AG04449 (cell line): Measurements from ENCODE around the gene URAD.

Source experiments
- CTCF ChIA-PET: fragments of 350-600 bp; formaldehyde crosslinking; extraction: SDS; loops from one replicate; lab custom pipeline; 2021; ENCODE audit warnings: antibody characterized with exemption; lab: Yijun Ruan, JAX
- POLR2A ChIA-PET: fragments of 400-600, 350-600 bp; formaldehyde crosslinking; extraction: SDS; loops from one replicate; lab custom pipeline; 2020; ENCODE audit warnings: antibody characterized with exemption, inconsistent platforms; lab: Yijun Ruan, JAX
- DNase-seq: peaks from one replicate; pipeline ENCODE4 v3.0.0-alpha.2; 2010; ENCODE audit warnings: low read depth, low spot score
- H3K4me3 ChIP-seq: 2 replicates; pipeline ENCODE4 v1.5.1; 2011; ENCODE audit warnings: low read depth, mild to moderate bottlenecking, control low read depth, low read length
- CTCF ChIP-seq: IDR thresholded peaks from one replicate; pipeline ENCODE4 v1.5.1; 2011; ENCODE audit warnings: mild to moderate bottlenecking, moderate library complexity, low read length, control low read depth, inconsistent platforms; ENCODE audit not compliant: insufficient read depth; ENCODE audit errors: missing control alignments

The URAD gene

GRCh38 chr13:27978301-27978968, 10.1 kb downstream of the URAD start:
- CTCF ChIA-PET, result interaction anchor here (0.8 to 4.5 kb wide), 3 partner anchors 19 to 616 kb away, joined by 4 to 22 read pairs (median 17); no protein-coding TSS in a partner anchor
- no peak for TF ChIP-seq CTCF
- POLR2A ChIA-PET, result no interaction called here
- no peak for DNase-seq
- H3K4me3 ChIP-seq, result no peak overlapping the region

- H3K4me3 ChIP-seq, result no peak overlapping the region
- ChIA-PET POLR2A (no interaction called here), CTCF (interaction anchor here (0.8 to 4.5 kb wide), 5 partner anchors 19 to 615 kb away, joined by 3 to 22 read pairs (median 15); no protein-coding TSS in a partner anchor)
- no peak for DNase-seq
- TF ChIP-seq CTCF, result no peak
Observed at GRCh38 chr13:27977476-27978300, 10.8 kb downstream of the URAD start.

GRCh38 chr13:27976362-27977091, 12.0 kb downstream of the URAD start:
- ChIA-PET POLR2A (no interaction called here), CTCF (interaction anchor here (1.0 to 4.5 kb wide), 7 partner anchors 8 to 616 kb away, joined by 3 to 26 read pairs (median 15); no protein-coding TSS in a partner anchor)
- H3K4me3 ChIP-seq, result no peak overlapping the region
- TF ChIP-seq CTCF, result no peak
- no peak for DNase-seq

GRCh38 chr13:27975564-27976361, 12.7 kb downstream of the URAD start:
- no peak for DNase-seq
- no peak for TF ChIP-seq CTCF
- ChIA-PET CTCF (interaction anchor here (0.9 to 4.5 kb wide), 8 partner anchors 9 to 615 kb away, joined by 3 to 26 read pairs (median 12); no protein-coding TSS in a partner anchor), POLR2A (interaction anchor here (0.6 kb wide), 1 partner anchor 11 kb away, joined by 3 read pairs; no protein-coding TSS in a partner anchor)
- no peak overlapping the region for H3K4me3 ChIP-seq

GRCh38 chr13:27973961-27974662, 14.4 kb downstream of the URAD start:
- CTCF ChIA-PET, result interaction anchor here (0.6 to 3.4 kb wide), 5 partner anchors 10 to 1028 kb away, joined by 3 to 26 read pairs (median 3); no protein-coding TSS in a partner anchor
- TF ChIP-seq CTCF, result no peak
- H3K4me3 ChIP-seq, result no peak overlapping the region
- no peak for DNase-seq
- POLR2A ChIA-PET, result no interaction called here
